RWPE2 (cell line): ENCODE results near the gene TSNAX.

Experiments used
- ATAC-seq: fragments of 200-7000 bp; cut with Tn5 transposase; 3 replicates; pipeline ENCODE4 v1.9.1; 2021; ENCODE audit warnings: low read depth
- DNase-seq: peaks from one replicate; pipeline ENCODE4 v3.0.0-alpha.2; 2020; ENCODE audit warnings: low spot score
- H3K27ac ChIP-seq: fragments of 450-650 bp; 2 replicates; pipeline ENCODE4 v1.5.1; 2017; ENCODE audit warnings: mild to moderate bottlenecking; ENCODE audit not compliant: poor library complexity, severe bottlenecking
- H3K27me3 ChIP-seq: fragments of 250-450 bp; sonication (Bioruptor Pico); 2 replicates; pipeline ENCODE4 v1.5.1; 2021; ENCODE audit warnings: mild to moderate bottlenecking, moderate library complexity; ENCODE audit not compliant: insufficient read depth, poor library complexity, severe bottlenecking
- H3K36me3 ChIP-seq: fragments of 250-450 bp; sonication (Bioruptor Pico); 2 replicates; pipeline ENCODE4 v1.5.1; 2020; ENCODE audit warnings: low read depth, mild to moderate bottlenecking, moderate library complexity
- H3K4me1 ChIP-seq: fragments of 250-450 bp; sonication (Bioruptor Pico); 2 replicates; pipeline ENCODE4 v1.5.1; 2021; ENCODE audit warnings: mild to moderate bottlenecking, moderate library complexity; ENCODE audit not compliant: insufficient read depth, poor library complexity, severe bottlenecking
- H3K4me3 ChIP-seq: fragments of 250-450 bp; sonication (Bioruptor Pico); 2 replicates; pipeline ENCODE4 v1.5.1; 2021; ENCODE audit warnings: mild to moderate bottlenecking, moderate library complexity; ENCODE audit not compliant: severe bottlenecking
- H3K9me3 ChIP-seq: fragments of 250-450 bp; sonication (Bioruptor Pico); 2 replicates; pipeline ENCODE4 v1.5.1; 2021; ENCODE audit warnings: mild to moderate bottlenecking, moderate library complexity; ENCODE audit not compliant: severe bottlenecking
- TF ChIP-seq, protein P1 (sequence below): fragments of 450-650 bp; IDR thresholded peaks from one replicate; pipeline ENCODE4 v1.5.1; 2017; ENCODE audit warnings: mild to moderate bottlenecking, moderate library complexity; ENCODE audit not compliant: poor library complexity, severe bottlenecking

TSNAX gene

DNA sequence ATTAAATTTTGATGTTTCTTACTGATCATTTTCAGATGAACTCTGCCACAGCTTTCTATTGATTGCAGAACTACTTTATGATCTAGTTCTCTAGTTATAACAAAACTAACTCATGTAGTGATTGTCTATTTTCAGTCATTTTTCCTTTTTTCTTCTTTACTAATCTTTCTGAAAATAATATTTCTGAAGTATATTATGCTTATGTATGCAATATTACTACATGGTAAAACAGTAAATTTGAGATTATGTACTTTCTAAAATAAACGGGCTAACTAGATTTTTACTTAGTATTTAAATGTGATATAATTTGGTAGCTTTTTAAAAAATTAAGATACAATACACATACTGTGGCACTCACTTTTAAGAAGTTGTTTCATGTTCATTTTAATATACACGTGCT, 7.6 kb downstream of the TSNAX start:
- peaks cover 5% of the 10 kb centered on the region for H3K9me3 ChIP-seq
- H3K36me3 ChIP-seq = peaks cover 74% of the 10 kb centered on the region
- H3K4me1 ChIP-seq = no peaks in the 10 kb centered on the region

DNA sequence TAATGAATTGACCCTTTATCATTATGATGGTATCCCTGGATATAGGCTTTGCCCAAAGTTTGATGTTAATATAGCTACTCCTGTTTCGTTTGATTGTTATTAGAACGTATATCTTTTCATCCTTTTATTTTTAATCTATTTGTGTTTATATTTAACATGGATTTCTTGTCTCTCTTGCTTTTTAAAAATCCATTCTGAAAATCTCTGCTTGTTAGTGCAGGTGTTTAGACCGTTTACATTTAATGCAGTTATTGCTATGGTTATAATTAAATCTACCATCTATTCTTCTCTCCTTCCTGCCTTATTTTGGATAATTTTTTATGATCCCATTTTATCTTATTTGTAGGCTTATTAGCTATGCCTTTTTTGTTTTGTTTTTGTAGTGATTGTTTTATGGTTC, 12.4 kb downstream of the TSNAX start:
- no peak for ATAC-seq
- TF ChIP-seq, protein P1, sequence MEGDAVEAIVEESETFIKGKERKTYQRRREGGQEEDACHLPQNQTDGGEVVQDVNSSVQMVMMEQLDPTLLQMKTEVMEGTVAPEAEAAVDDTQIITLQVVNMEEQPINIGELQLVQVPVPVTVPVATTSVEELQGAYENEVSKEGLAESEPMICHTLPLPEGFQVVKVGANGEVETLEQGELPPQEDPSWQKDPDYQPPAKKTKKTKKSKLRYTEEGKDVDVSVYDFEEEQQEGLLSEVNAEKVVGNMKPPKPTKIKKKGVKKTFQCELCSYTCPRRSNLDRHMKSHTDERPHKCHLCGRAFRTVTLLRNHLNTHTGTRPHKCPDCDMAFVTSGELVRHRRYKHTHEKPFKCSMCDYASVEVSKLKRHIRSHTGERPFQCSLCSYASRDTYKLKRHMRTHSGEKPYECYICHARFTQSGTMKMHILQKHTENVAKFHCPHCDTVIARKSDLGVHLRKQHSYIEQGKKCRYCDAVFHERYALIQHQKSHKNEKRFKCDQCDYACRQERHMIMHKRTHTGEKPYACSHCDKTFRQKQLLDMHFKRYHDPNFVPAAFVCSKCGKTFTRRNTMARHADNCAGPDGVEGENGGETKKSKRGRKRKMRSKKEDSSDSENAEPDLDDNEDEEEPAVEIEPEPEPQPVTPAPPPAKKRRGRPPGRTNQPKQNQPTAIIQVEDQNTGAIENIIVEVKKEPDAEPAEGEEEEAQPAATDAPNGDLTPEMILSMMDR = no peak
- H3K36me3 ChIP-seq = peaks cover 71% of the 10 kb centered on the region

More for the DNA sequence above, 7.6 kb downstream of the TSNAX start:
- Histone ChIP-seq H3K27ac (no peak overlapping the region), H3K4me3 (no peak overlapping the region), H3K27me3 (no peaks in the 10 kb centered on the region)
- TF ChIP-seq, protein P1 = no peak
- ATAC-seq (no peak), DNase-seq (no peak)

DNA sequence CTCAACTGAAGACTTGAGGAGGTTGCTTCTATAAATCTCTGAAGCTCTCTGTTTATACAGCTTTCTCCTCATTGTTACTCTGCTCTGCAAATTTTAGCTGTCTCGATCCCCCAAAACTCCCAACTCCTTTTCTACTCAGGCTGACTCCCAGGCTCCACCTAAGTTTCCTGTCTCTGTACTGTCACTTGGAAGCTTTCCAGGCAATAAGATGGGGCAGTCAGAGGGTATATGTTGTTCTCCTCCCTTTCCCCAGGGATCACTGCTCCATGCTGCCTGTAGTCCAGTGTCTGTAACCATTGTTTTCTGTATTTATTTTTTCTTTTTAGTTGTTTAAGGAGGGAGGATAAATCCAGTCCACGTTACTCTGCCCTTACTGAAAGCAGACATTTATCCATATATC, 13.4 kb downstream of the TSNAX start:
- no peak for ATAC-seq
- Histone ChIP-seq H3K4me1 (no peaks in the 10 kb centered on the region), H3K27ac (no peak overlapping the region), H3K4me3 (no peak overlapping the region), H3K36me3 (peaks cover 63% of the 10 kb centered on the region), H3K9me3 (peaks cover 6% of the 10 kb centered on the region), H3K27me3 (no peaks in the 10 kb centered on the region)
- TF ChIP-seq, protein P1 = no peak
- DNase-seq = no peak

More for the DNA sequence above, 12.4 kb downstream of the TSNAX start:
- Histone ChIP-seq H3K9me3 (peaks cover 6% of the 10 kb centered on the region), H3K4me3 (no peak overlapping the region), H3K27me3 (no peaks in the 10 kb centered on the region), H3K27ac (no peak overlapping the region), H3K4me1 (no peaks in the 10 kb centered on the region)
- DNase-seq = no peak

DNA sequence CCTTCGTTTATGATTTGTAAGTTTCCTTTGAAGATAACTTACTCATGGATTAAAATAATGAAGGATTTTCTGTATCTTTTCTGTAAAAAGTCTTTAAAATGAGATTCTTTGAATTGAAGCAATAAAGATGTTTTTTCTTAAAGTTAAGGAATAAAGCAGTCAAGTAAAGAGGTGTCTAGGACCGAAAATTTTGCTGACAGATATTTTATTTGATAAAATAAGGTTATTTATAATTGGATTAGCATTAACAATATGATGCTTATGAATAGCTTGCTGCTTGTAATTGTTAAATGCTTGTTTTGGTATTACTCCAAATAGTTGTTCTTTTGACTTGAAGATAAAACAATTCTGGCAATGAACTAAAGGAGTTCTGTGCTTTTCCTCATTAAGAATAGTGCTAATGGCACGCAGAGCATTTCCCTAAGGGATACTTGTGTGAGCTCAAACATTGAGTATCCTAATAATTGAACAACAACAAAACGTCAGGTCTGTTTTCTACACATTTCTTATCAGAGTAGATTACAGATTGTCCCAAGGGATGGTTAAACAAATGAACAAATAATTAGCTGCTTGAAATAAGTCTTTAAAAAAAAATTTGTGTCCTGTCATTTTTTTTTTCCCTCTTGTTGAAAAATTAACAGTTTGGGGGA, 16.6 kb downstream of the TSNAX start:
- H3K27me3 ChIP-seq = no peaks in the 10 kb centered on the region
- peaks cover 38% of the 10 kb centered on the region for H3K36me3 ChIP-seq
- DNase-seq = no peak
- H3K4me3 ChIP-seq = no peak overlapping the region
- no peaks in the 10 kb centered on the region for H3K4me1 ChIP-seq
- ATAC-seq = no peak
- H3K27ac ChIP-seq = no peak overlapping the region
- peaks cover 6% of the 10 kb centered on the region for H3K9me3 ChIP-seq
- TF ChIP-seq, protein P1 = no peak

DNA sequence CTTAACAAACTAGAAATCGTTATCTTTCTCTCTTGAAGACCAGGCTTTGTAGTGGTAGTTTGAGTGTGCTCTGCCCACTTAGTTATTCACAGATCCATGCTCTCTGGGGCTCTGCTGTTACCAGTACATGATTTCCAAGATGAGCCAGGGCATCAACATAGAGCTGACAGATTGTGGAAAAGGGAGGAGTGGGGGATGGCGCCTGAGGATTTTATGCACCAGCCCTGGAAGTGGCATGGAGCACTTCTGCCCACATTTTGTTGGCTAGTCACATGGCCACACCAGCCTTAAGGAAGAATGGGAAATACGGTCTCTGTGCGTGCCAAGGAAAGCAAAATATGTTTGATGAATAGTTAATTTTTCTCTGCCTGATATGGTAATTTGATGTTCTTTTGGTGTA, 18.2 kb downstream of the TSNAX start:
- TF ChIP-seq, protein P1 = no peak
- no peaks in the 10 kb centered on the region for H3K27me3 ChIP-seq
- no peak overlapping the region for H3K4me3 ChIP-seq
- H3K27ac ChIP-seq = no peak overlapping the region
- H3K36me3 ChIP-seq = peaks cover 21% of the 10 kb centered on the region
- no peak for DNase-seq
- H3K9me3 ChIP-seq = no peaks in the 10 kb centered on the region
- ATAC-seq = no peak
- H3K4me1 ChIP-seq = no peaks in the 10 kb centered on the region
